Purkinje cell (primary cell): ENCODE data around the gene PTPN12. TPM values are rescaled to one million over a fixed set of nuclear protein-coding genes. Genes with fewer than 3 reads are reported as not detected.

ENCODE experiments used
- polyA plus RNA-seq: library from polyadenylated mRNA; unstranded; fragments of >200 nt; fragmentation: Nextera tagmentation; gene quantifications from 2 replicates; pipeline ENCODE4 v1.2.1, GENCODE V29; 2014

PTPN12 gene
- 19.0 and 20.1 TPM in 2 replicates for polyA plus RNA-seq

GRCh38 chr7:77537136-77537777 is at the start of gene PTPN12:
TSS of gene PTPN12 (plus strand) at chr7:77537295. CDS start at chr7:77537547, 252 bp downstream.

Other genes starting within 250 kb of the PTPN12 start
- 18.9 and 26.4 TPM in 2 replicates for gene GSAP, start 120.9 kb upstream of the PTPN12 start, polyA plus RNA-seq
- 8.4 and 13.7 TPM in 2 replicates for gene RSBN1L, start 159.2 kb downstream of the PTPN12 start, polyA plus RNA-seq